GM18858 (cell line): ENCODE measurements around the gene MAML1.
"Not testable (repeated sequence)": the region's sequence is repeated elsewhere in the genome, so short reads cannot be mapped to it uniquely, and the experiment has no call there.

Source experiments
- ATAC-seq: cut with Tn5 transposase; IDR thresholded peaks from one replicate; pipeline ENCODE4 v1.9.1; 2021; ENCODE audit not compliant: unreplicated experiment

MAML1 gene

DNA sequence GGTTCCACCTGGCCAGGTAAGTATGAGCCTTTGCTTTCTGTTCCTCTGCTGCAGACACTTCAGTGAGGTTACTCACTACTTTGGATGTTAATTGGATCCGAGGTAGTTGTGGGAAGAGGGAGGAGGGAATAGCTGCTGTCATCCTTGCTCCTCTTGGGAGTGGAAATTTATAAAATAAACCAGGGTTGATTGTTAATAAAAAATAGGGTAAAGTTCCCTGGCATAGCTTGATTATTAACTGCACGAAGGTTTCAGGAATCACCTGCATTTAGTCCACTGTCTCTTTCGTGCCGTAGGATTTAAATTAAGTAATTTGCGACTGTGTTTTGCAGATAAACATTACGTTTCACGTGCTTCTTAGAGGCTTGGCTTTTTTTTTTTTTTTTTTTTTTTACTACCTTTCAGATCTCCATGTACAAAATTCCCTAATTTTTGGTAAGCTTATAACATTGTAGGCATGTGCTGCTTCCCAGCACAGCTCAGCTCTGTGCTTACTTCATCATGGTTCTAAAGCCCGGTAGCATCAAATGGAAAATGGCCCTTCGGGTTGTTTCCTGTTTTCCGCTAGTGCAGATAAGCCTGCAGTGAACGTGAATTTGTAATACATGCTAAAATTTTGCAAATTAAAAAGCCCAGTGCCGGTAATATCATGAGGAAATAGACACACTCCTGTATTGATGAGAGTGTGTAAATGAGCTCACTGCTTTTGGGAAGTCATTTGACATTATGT lies 34.3 kb downstream of the MAML1 start:
- ATAC-seq: no peak

DNA sequence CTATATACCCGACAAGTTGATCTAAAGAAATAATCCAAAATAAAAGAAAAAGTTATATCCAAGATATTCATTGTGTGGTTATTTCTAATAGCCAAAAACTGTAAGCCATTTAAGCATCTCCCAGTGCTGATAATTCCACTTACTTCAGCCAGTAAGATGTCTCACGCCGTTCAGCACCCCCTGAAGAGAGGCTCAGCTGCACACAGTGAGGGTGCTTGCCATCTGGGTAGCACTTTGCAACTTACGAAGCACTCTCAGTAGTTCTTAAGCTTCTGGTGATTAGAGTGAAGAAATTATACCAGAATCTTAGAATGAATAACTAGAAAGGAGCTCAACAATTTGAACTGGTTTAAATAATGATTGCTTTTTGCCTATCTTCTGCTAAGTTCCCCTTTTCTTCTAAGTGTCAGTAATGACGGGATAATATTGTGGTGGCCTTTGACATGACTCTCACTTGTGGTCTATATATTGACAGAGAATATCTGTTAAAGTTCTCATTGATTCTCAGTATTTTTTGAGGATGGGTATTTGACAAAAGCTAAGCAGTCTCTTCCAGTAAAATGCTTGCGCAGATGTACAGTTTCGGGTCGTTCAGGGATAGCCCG lies 35.0 kb downstream of the MAML1 start:
- no peak for ATAC-seq

DNA sequence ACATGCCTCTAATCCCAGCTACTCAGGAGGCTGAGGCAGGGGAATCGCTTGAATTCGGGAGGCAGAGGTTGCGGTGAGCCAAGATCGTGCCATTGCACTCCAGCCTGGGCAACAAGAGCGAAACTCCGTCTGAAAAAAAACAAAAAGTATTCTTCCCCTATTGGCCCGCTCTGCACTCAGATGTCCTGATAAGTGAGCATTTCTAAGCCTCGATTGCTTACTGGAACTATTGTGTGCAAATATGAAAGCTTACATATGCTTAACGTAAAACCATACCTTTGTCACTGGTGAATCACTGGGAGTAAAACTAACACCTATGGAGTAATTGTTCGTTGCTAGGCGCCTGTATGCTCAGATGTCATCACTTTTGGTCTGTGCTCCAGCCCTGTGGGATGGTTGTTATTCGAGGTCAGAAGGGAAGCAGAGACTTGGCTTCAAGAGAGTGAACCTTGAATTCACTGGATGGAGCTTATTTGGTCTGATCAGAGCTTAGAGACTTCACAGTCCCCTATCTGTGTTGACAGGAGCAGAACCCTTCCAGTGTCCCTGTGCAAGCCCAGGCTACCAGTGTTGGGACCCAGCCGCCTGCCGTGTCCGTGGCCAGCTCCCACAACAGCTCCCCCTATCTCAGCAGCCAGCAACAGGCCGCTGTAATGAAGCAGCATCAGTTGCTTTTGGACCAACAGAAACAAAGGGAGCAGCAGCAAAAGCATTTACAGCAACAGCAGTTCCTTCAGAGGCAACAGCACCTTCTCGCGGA lies 35.9 kb downstream of the MAML1 start:
- ATAC-seq: no peak

DNA sequence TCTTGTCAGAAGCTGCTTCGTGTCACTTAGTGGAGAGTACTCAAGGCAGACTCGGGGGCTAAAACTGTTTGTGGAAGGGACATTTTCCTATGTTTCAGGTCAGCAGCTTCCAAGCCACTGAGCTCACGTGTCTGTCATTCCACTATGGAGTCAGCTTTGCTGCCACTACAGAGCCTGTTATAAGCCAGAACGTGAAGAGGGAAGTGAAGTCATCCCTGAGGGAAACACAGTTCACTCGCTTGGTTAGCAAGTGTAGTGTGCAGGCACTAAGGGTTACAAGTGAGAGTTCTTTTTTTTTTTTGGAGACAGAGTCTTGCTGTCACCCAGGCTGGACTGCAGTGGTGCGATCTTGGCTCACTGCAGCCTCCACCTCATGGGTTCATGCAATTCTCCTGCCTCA lies 36.6 kb downstream of the MAML1 start:
- no peak for ATAC-seq

DNA sequence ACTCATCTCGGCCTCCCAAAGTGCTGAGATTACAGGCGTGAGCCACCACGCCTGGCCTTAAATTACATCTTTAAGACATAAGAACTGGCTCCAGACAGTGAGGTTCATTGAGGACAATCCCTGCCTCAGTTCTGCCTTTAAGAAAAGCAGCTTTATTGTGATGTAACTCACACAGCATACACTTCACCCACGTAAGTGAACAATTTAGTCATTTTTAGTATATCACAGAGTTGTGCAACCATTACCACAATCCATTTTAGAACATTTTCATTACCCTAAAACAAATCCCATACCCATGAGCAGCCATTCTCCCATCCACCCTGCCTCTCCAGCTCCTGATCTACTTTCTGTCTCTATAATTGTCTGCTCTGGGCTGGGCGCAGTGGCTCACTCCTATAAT lies 37.2 kb downstream of the MAML1 start:
- no peak for ATAC-seq

DNA sequence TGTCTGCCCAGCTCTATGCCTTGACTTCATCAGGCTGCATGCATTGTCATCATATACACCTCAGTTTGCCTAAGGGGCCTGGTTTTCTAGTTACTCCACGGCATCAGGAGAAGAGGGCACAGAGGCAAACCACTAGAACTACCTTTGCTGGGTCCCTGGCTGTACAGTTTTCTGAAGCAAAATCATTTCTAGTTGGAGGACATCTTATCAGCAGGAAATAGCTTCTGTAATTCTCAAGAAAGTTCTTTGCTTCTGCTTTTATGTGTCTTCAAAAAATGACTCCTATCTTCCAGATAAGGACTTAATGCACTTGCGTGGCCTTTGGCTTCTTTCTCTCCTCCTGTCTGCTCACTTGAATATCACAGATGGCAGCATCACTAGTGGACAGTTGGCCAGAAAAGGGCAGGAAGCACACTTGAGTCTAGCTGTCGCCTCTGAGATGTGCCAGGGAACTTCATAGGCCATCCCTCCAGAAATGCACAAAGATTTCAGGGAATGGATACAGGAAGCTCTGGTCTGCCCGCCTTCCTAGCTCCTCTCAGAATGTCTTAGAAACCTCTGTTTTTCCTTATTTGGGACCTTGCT lies 38.8 kb downstream of the MAML1 start:
- no peak for ATAC-seq

DNA sequence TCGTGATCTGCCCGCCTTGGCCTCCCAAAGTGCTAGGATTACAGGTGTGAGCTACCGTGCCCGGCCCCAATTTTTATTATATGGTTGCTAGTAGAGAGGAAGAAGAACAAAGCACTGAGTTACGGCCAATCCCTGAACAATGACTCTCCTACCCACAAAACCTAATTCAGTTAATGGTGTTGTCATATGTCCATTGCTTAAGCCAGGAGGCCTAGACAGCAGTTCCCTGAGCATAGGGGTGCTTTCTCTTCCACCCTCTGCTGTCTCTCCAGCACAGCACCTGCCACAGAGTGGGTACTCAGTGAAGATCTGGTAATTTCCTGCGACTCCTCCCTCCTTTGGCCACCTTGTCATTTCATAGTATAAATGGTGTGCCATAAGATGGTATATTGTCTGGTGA lies 39.7 kb downstream of the MAML1 start:
- ATAC-seq: no peak

DNA sequence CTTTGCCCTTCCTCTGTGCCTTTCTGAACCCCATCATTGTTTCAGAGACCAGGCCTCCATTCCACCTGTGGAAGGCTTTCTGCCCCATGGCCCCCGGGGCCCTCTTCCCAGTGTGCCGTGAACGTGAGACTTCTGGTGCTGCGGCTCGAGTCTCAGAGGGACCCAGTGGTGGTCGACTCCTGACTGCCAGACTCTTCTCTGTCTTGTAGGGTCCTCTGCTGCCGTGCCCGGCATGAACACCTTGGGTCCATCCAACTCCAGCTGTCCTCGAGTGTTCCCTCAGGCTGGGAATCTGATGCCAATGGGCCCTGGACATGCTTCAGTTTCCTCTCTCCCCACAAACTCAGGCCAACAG lies 41.0 kb downstream of the MAML1 start:
- ATAC-seq: no peak

DNA sequence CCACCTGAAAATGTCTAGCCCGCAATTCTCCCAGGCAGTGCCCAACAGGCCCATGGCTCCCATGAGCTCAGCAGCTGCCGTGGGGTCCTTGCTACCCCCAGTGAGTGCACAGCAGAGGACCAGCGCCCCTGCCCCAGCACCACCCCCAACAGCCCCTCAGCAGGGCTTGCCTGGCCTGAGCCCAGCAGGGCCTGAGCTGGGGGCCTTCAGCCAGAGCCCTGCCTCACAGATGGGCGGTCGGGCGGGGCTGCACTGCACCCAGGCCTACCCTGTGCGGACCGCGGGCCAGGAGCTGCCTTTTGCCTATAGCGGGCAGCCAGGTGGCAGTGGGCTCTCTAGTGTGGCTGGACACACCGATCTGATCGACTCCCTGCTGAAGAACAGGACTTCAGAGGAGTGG lies 41.8 kb downstream of the MAML1 start:
- no peak for ATAC-seq

DNA sequence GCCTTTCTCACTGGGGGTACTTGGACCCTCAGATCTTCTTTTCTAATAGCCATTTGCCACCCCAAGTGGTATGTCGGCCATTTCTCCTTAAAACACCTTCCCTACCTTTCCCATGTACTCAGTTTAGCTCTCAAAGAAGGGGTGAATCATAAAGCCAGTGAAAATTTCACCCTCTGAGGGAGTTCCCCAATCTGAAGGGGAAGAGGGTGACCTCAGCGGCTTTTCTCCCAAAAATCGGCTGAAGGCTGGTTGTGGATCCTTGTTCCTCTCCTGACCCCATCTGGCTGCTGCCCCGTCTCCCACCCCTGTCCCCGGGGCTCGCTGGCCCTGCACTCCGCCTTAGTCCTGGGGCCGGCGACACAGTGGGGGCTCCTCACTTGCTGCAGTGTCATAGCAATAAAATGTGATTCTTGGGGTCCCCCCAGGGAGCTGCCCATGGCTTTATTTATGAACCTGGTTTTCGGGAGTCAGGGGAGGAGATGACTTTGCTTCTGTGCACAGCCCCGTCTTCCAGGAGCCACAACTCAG lies 43.9 kb downstream of the MAML1 start:
- no peak for ATAC-seq

DNA sequence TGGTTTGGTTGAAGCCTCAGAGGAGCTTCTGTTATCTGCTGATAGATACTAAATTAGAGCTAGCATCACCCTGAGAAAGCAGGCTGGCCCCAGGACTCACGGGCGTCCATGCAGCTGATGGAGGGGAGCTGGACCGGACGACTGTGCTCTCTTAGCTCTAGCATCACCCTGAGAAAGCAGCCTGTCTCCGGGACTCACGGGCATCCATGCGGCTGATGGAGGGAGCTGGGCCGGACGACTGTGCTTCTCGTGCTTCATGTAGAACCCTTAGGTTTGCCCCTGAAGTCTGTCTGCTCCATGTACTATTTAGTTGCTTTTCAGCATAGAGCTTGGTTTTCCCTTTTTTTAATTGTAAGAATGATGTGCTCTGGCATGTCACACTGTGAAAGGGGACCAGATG lies 44.8 kb downstream of the MAML1 start:
- ATAC-seq: no peak

DNA sequence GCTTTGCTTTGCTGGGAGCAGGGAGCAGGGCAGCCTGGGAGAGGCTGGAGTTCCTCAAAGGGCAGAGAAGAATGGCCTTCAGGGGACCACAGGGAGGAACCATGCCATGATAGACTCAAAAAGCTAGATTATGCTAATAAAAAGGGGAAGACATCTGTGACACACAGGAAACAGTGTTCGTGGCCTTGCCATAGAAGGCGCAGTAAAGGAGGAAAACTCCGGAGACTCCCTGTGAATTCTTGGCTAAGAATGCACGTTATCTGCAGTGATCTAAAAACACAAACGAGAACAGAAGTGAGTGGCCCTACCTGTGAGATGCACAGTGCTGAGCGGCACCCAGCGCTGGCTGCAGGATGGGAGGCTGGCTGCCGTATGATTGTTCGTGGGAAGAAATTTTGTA lies 45.3 kb downstream of the MAML1 start:
- no peak for ATAC-seq

DNA sequence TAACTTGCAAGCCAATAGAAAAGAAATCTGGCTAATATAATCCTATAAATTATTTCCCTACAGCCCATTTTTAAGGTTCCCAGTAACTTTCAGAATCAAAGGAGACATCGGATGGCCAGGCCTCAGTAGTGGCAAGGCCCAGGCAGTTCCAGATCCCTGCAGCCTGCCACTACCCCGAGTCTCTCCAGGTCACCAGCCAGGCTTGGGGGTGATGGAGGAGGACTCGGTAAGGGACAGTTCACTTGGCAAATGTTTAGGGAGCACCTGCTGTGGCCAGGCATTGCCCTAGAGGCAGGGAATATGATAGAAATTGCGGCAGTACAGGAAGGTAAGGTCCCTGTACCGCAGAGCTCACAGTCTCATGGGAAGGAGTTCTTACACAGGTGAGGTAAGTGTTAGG lies 46.0 kb downstream of the MAML1 start:
- ATAC-seq: no peak

DNA sequence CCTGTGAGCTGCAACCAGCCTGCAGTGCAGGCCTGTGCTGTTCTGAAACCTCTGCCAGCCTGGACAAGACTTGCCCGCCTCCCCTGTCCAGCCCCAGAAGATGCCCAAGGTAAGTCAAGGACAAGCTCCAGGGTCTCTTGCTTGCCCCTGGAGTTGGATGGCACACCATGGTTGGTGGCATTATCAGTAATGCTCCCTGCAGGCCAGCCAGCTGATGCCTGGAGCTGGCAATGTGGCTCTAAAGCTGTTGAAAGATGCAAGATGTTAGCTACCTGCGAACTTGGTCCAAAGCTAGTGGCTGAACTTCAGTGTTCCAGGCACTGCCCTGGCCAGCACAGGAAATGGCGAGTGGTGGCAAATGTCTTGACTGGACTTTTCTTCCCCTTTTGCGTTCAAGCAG lies 47.2 kb downstream of the MAML1 start:
- no peak for ATAC-seq

DNA sequence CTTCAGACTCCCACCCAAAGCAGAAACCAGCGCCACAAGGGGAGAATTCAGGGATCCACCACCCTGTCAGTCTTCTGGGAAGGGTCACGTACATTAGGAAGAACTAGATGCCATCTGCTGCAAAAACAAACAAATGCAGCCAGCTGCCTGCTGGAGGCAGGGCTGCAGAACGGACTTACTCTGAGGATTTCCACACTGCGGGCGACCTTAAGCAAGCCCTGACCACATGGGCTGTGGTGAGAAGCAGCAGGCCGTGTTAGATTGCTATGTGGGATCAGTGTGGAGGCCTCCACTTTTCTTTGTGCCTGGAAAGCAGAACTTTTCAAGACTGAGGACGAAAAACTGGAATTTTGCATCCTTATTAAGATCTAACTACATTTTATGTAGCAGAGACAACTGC lies 47.7 kb downstream of the MAML1 start:
- no peak for ATAC-seq

DNA sequence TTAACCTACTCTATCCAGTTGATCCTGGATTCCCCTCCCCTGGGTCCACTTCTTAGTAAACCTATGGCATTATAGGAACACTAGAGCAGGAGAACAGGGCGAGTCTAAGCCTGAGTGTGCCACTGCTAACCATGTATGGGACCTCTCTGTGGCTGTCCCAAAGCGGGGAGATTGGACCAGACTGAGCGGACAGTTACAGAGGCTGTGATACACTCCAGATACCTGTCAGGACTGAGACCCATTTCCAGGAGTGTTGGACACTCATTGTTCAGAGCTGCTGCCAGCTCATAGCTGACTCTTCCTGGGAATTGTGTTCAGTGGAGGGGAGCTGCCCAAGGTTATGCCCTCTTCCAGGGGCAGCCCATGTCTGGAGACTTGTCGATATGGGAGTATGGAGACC lies 49.2 kb downstream of the MAML1 start:
- no peak for ATAC-seq

DNA sequence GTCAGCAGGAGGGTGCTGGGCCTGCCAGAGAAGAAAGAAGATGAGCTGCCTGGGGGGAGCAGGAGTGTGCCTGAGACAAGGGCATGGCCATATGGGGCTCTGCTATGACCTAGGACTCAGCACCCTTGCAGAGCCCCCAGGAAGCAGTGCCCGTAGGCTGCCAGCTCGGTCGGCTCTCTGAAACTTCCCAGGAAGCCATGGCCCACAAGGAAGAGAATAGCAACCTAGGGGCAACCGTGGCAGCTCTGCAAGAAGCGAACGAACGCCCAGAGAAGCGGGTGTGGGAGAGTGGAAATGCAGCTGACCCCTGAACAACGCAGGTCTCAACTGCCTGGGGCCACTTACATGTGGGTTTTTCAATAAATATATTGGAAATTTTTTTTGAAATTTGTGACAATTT lies 50.5 kb downstream of the MAML1 start:
- ATAC-seq: no peak

DNA sequence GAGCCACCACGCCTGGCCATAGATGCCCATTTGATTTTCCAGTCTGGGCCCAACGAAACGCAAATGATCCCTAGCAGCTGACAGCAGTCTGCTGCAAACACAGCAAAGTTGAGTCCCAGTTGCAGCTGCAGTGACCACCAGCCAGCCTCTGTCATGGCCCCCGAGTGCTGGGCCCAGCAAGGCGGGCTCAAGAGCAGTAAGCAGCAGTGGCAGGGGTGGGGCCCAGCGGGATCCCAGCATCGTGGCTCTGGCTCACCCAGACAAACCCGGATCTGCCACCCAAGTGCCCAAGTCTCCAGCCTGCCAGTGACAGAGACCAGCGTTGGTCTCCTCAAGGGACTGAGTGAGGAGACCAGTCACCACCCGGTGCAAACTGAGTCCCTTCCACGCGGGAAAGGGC lies 54.2 kb downstream of the MAML1 start:
- no peak for ATAC-seq

DNA sequence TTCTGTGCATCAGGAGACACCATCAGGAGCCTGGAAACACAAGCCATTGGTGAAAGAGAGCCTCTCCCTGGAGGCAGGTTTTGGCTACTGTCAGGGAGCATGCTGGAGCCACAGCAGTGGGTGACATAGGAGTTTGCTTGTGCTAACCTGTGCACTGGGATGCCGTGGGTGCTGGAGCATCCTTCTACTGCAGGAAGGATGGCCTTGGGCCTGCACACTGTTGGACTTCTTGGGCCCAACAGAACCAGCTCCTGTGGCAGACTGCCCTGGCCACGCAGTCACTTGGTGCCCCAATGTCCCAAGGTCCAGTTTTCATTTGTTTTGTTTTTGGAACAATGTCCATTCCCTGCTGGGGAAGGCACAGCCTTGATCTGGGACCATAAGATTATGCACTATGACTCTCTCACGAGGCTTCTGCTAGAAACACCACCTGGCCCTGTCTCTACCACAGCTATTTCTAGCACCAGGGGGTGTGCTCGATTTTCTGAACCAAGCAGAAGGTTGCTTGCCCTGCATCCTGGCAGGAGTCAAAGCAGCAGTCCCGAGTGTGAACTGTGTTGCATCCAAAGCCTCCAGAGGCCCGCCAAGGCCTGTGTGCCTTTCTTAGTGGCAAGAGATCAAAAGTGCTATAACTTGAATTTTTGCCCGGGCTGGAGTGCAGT lies 55.7 kb downstream of the MAML1 start:
- ATAC-seq: no peak

DNA sequence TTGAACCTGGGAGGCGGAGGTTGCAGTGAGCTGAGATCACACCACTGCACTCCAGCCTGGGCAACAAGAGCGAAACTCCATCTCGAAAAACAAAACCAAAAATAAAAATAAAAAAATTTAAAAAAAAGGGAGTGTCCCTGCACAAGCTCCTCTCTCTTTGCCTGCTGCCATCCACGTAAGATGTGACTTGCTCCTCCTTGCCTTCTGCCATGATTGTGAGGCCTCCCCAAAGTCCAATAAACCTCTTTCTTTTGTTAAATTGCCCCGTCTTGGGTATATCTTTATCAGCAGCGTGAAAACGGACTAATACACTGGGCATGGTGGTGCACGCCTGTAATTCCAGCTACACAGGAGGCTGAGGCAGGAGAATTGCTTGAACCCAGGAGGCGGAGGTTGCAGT lies 56.7 kb downstream of the MAML1 start:
- ATAC-seq: not testable (repeated sequence)

DNA sequence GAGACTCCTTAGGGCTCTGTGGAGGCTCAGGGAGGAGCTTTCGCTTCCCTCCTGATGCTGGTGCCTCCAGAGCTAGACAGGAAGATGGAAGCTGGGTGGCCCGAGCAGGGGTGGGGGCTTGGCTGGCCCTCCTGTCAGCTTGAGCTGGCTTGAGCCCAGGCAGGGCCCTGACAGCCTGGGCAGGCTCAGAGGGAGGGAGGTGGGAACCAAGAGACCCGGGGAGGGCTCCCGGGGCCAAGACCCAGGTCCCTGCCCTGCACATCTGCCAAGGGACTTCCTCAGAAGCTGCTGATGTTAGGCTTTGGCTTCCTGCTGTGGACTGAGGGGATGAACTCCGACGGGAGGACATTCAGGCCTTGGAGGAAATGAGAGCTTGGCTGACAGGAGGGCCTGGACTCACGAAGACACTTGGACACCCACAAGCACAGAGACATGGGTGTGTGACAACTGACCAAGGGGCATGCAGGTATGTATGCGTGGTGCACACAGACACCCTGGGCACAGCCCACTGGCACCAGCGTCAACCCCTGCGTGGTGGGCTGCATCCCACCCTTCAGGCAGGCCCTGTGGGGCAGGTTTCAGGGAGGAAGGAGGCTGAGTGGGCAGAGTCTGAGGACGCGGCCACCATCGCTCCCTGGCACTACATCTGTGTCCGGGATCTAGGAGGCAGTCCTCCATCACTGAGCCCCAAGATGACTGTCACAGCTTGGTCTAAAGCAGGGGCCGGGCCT lies 59.4 kb downstream of the MAML1 start:
- no peak for ATAC-seq
